ENCODE measurements around the gene ANGPT4.

GRCh38 chr20:944774-945410 lies 28.8 kb upstream of the ANGPT4 start:
- TF ChIP-seq, protein P1, sequence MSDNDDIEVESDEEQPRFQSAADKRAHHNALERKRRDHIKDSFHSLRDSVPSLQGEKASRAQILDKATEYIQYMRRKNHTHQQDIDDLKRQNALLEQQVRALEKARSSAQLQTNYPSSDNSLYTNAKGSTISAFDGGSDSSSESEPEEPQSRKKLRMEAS (IDR thresholded peaks at IDR 0.05; ENCODE audit: low read depth, low read length), result no peak
- TF ChIP-seq, protein P2, sequence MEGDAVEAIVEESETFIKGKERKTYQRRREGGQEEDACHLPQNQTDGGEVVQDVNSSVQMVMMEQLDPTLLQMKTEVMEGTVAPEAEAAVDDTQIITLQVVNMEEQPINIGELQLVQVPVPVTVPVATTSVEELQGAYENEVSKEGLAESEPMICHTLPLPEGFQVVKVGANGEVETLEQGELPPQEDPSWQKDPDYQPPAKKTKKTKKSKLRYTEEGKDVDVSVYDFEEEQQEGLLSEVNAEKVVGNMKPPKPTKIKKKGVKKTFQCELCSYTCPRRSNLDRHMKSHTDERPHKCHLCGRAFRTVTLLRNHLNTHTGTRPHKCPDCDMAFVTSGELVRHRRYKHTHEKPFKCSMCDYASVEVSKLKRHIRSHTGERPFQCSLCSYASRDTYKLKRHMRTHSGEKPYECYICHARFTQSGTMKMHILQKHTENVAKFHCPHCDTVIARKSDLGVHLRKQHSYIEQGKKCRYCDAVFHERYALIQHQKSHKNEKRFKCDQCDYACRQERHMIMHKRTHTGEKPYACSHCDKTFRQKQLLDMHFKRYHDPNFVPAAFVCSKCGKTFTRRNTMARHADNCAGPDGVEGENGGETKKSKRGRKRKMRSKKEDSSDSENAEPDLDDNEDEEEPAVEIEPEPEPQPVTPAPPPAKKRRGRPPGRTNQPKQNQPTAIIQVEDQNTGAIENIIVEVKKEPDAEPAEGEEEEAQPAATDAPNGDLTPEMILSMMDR (IDR thresholded peaks at IDR 0.05; ENCODE audit: low read depth, low read length), result no peak
- no peak for TF ChIP-seq POLR2A (IDR thresholded peaks at IDR 0.05; ENCODE audit: extremely low read depth, insufficient read length)
